H1 (cell line): ENCODE measurements around the gene CDR2. TPM values are rescaled to one million over a fixed set of nuclear protein-coding genes. Genes with fewer than 3 reads are reported as not detected.

Experiments used
- BCL11A ChIP-seq, 2 experiments: IDR thresholded peaks; one replicate each; pipeline ENCODE4 v1.6.1; 2011; ENCODE audit warnings: low read depth in 2 of 2, low read length in 2 of 2, mild to moderate bottlenecking in 2 of 2
- SP4 ChIP-seq: IDR thresholded peaks from 2 replicates; pipeline ENCODE4 v1.6.1; 2012; ENCODE audit warnings: low read length, inconsistent platforms
- polyA plus RNA-seq, 7 experiments: library from polyadenylated mRNA; depleted of rRNA in 3 of 7; stranded (reverse) in 5 of 7; unstranded in 2 of 7; fragments of >200 nt in 5 of 7; fragments of 200-250 nt in 2 of 7; gene quantifications; 1 replicate in 5 of 7; 2 replicates in 1 of 7; 4 replicates in 1 of 7; pipeline versions ENCODE4 v1.2.1 to v1.2.3, GENCODE V29; 2011 to 2013; ENCODE audit warnings: missing spikeins in 2 of 7, mixed read lengths in 2 of 7
- total RNA-seq: library from RNA; stranded (reverse); fragmentation: NEBNext Ultra II Directional; extraction: Animal tissue kit (Norgen Biotek cat#: 25700); gene quantifications from 2 replicates; pipeline ENCODE4 v1.2.1, GENCODE V29; 2021

The CDR2 gene
- total and polyA plus RNA-seq, 2 of the 8 experiments (the other 6 are each of a cell fraction or from before 2014, with no cell fraction given): 16.3 to 34.9 TPM

DNA sequence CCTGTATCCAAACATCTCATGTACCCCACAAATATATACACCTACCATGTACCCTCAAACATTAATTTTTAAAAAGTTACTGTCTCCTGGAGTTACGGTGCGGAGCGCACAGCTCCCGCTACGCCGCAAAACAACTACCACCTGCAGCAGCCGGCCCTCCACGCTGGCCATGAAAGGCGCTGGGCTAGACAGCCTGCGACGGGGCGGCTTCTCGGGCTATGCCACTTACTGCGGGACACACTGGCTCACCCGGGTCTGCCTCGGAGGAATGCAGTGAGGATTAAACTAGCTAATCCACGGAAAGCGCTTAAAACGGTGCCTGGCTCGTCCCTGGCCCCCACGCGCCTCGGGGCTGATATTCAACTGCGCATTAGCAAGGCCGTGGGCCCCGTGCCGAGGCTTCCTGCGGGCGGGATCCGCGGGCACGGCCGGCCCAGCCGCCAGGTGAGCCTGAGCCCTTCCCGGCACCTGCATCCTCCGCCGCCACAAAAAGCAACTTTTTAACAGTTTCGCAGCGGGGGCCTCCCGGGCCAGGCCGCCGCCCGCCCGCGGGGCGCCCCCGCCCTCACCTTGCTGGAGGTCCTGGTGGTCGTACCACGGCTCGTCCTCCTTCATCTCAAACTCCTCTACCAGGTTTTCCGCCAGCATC lies 633 bp downstream of the CDR2 start (continued):
- TF ChIP-seq BCL11A (IDR thresholded peaks at IDR 0.05; ENCODE audit: low read depth in 2 of 2, low read length in 2 of 2) (no peak), SP4 (no peak)
- TF ChIP-seq, all 59 proteins: peak for 6
